ENCODE measurements around the gene LMO7.

The LMO7 gene

GRCh38 chr13:75785130-75785529 lies 149.0 kb downstream of the LMO7 start:
- no peak overlapping the region for H2AFZ ChIP-seq (ENCODE audit: low read length)
- H3K14ac ChIP-seq (ENCODE audit: low read length), result no peak overlapping the region
- no peak overlapping the region for H2BK120ac ChIP-seq (ENCODE audit: low read depth, low read length)
- no peak overlapping the region for H2AK5ac ChIP-seq (ENCODE audit: low read depth, low read length)
- no peak overlapping the region for H2BK12ac ChIP-seq (ENCODE audit: low read length)
- no peak overlapping the region for H3K4ac ChIP-seq (ENCODE audit: low read length)
- H3K79me1 ChIP-seq (ENCODE audit: low read depth, low read length), result no peaks in the 10 kb centered on the region
- H3K4me2 ChIP-seq (ENCODE audit: insufficient read depth, low read length, poor library complexity, severe bottlenecking), result no peak overlapping the region
- no peak overlapping the region for H4K8ac ChIP-seq (ENCODE audit: low read depth, low read length)
- H2BK15ac ChIP-seq (ENCODE audit: low read length), result no peak overlapping the region
- H3K9me3 ChIP-seq (replicated peaks in 1 of 2; ENCODE audit: control insufficient read depth in 2 of 2, insufficient read depth in 1 of 2, low read depth in 1 of 2, low read length in 2 of 2), result no peaks in the 10 kb centered on the region
- H4K91ac ChIP-seq (ENCODE audit: low read depth, low read length, poor library complexity), result no peak overlapping the region
- no peak overlapping the region for H2BK5ac ChIP-seq (ENCODE audit: low read length)
- no peaks in the 10 kb centered on the region for H3K36me3 ChIP-seq (replicated peaks in 1 of 2; ENCODE audit: control insufficient read depth in 2 of 2, insufficient read depth in 2 of 2, low read length in 2 of 2)
- no peak overlapping the region for H3K23ac ChIP-seq (ENCODE audit: low read depth, low read length, poor library complexity)
- no peak overlapping the region for H3K27ac ChIP-seq (replicated peaks; ENCODE audit: low read length)
- H3K4me3 ChIP-seq (ENCODE audit: low read length in 2 of 2), result no peak overlapping the region
- no peak overlapping the region for H3K9ac ChIP-seq (ENCODE audit: low read depth, low read length, poor library complexity)
- DNase-seq (ENCODE audit: low spot score), result no peak
- no peaks in the 10 kb centered on the region for H3K4me1 ChIP-seq (ENCODE audit: control insufficient read depth in 2 of 2, insufficient read depth in 1 of 2, low read depth in 1 of 2, low read length in 2 of 2)
- H3K27me3 ChIP-seq (ENCODE audit: control insufficient read depth in 3 of 3, insufficient read depth in 3 of 3, low read depth in 1 of 3, low read length in 3 of 3), result no peaks in the 10 kb centered on the region
- no peak overlapping the region for H3K18ac ChIP-seq (ENCODE audit: low read length)

GRCh38 chr13:75787249-75787928 lies 151.3 kb downstream of the LMO7 start:
- H3K27me3 ChIP-seq (ENCODE audit: control insufficient read depth in 3 of 3, insufficient read depth in 3 of 3, low read depth in 1 of 3, low read length in 3 of 3), result no peaks in the 10 kb centered on the region
- no peak overlapping the region for H4K91ac ChIP-seq (ENCODE audit: low read depth, low read length, poor library complexity)
- H2AFZ ChIP-seq (ENCODE audit: low read length), result no peak overlapping the region
- no peak overlapping the region for H2BK120ac ChIP-seq (ENCODE audit: low read depth, low read length)
- no peak overlapping the region for H4K8ac ChIP-seq (ENCODE audit: low read depth, low read length)
- no CpG with 5 or more reads among the region's 7 CpGs for WGBS, 2 donors (ENCODE audit: extremely low coverage in 2 of 2, insufficient read length in 2 of 2, insufficient replicate concordance in 1 of 2)
- no peak overlapping the region for H3K4ac ChIP-seq (ENCODE audit: low read length)
- DNase-seq (ENCODE audit: low spot score), result no peak
- peaks cover 2 to 8% of the 10 kb centered on the region in 2 donors for H3K4me1 ChIP-seq (ENCODE audit: control insufficient read depth in 2 of 2, insufficient read depth in 1 of 2, low read depth in 1 of 2, low read length in 2 of 2)
- no peak overlapping the region for H3K9ac ChIP-seq (ENCODE audit: low read depth, low read length, poor library complexity)
- no peak overlapping the region for H3K4me2 ChIP-seq (ENCODE audit: insufficient read depth, low read length, poor library complexity, severe bottlenecking)
- H2BK15ac ChIP-seq (ENCODE audit: low read length), result no peak overlapping the region
- H2BK12ac ChIP-seq (ENCODE audit: low read length), result no peak overlapping the region
- H3K14ac ChIP-seq (ENCODE audit: low read length), result no peak overlapping the region
- no peak overlapping the region for H3K27ac ChIP-seq (replicated peaks; ENCODE audit: low read length)
- H3K9me3 ChIP-seq (replicated peaks in 1 of 2; ENCODE audit: control insufficient read depth in 2 of 2, insufficient read depth in 1 of 2, low read depth in 1 of 2, low read length in 2 of 2), result no peaks in the 10 kb centered on the region
- no peak overlapping the region for H3K23ac ChIP-seq (ENCODE audit: low read depth, low read length, poor library complexity)
- no peak overlapping the region for H2AK5ac ChIP-seq (ENCODE audit: low read depth, low read length)
- no peak overlapping the region for H2BK5ac ChIP-seq (ENCODE audit: low read length)
- no peak overlapping the region for H3K4me3 ChIP-seq (ENCODE audit: low read length in 2 of 2)
- H3K79me1 ChIP-seq (ENCODE audit: low read depth, low read length), result no peaks in the 10 kb centered on the region
- no peak overlapping the region for H3K18ac ChIP-seq (ENCODE audit: low read length)
- H3K36me3 ChIP-seq (replicated peaks in 1 of 2; ENCODE audit: control insufficient read depth in 2 of 2, insufficient read depth in 2 of 2, low read length in 2 of 2), result no peaks in the 10 kb centered on the region

DNA sequence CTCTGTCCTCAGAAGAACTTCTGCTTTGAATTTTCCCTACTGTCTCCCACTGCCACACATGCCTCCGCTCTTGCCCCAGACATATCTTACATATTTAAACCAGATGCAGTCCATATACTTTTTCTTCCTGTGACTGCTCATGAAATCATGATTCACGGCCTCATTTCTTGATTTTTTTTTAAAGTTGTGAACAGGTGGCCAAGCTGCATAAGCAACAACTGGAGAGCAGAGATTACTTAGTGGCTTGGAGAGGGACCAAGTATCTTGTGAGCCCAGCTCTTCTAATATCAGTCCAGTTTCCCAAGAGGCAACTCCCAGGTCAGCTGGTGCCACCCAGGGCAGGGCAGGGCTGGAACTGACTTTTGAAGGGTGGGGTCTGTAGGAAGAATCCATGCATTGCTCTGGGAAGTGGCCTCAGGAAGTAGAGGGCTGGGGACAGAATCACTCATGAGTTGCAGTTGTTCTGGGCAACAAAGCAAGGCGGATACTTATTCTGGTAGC lies 152.4 kb downstream of the LMO7 start:
- no peak overlapping the region for H2BK120ac ChIP-seq (ENCODE audit: low read depth, low read length)
- no peak overlapping the region for H2BK15ac ChIP-seq (ENCODE audit: low read length)
- no peak overlapping the region for H4K8ac ChIP-seq (ENCODE audit: low read depth, low read length)
- H3K4me3 ChIP-seq (ENCODE audit: low read length in 2 of 2), result no peak overlapping the region
- H2AK5ac ChIP-seq (ENCODE audit: low read depth, low read length), result no peak overlapping the region
- no peak overlapping the region for H3K18ac ChIP-seq (ENCODE audit: low read length)
- H3K27me3 ChIP-seq (ENCODE audit: control insufficient read depth in 3 of 3, insufficient read depth in 3 of 3, low read depth in 1 of 3, low read length in 3 of 3), result no peaks in the 10 kb centered on the region
- no peak overlapping the region for H3K4ac ChIP-seq (ENCODE audit: low read length)
- no peaks in the 10 kb centered on the region for H3K36me3 ChIP-seq (replicated peaks in 1 of 2; ENCODE audit: control insufficient read depth in 2 of 2, insufficient read depth in 2 of 2, low read length in 2 of 2)
- no peak overlapping the region for H2AFZ ChIP-seq (ENCODE audit: low read length)
- no peaks in the 10 kb centered on the region for H3K79me1 ChIP-seq (ENCODE audit: low read depth, low read length)
- no peak overlapping the region for H3K4me2 ChIP-seq (ENCODE audit: insufficient read depth, low read length, poor library complexity, severe bottlenecking)
- H3K23ac ChIP-seq (ENCODE audit: low read depth, low read length, poor library complexity), result no peak overlapping the region
- no CpG with 5 or more reads among the region's 3 CpGs for WGBS, 2 donors (ENCODE audit: extremely low coverage in 2 of 2, insufficient read length in 2 of 2, insufficient replicate concordance in 1 of 2)
- H4K91ac ChIP-seq (ENCODE audit: low read depth, low read length, poor library complexity), result no peak overlapping the region
- peaks cover 0 to under 1% of the 10 kb centered on the region in 2 donors for H3K9me3 ChIP-seq (replicated peaks in 1 of 2; ENCODE audit: control insufficient read depth in 2 of 2, insufficient read depth in 1 of 2, low read depth in 1 of 2, low read length in 2 of 2)
- H3K4me1 ChIP-seq (ENCODE audit: control insufficient read depth in 2 of 2, insufficient read depth in 1 of 2, low read depth in 1 of 2, low read length in 2 of 2), result peaks cover 4 to 15% of the 10 kb centered on the region in 2 donors
- no peak overlapping the region for H2BK12ac ChIP-seq (ENCODE audit: low read length)
- no peak overlapping the region for H2BK5ac ChIP-seq (ENCODE audit: low read length)
- H3K27ac ChIP-seq (replicated peaks; ENCODE audit: low read length), result no peak overlapping the region
- no peak for DNase-seq (ENCODE audit: low spot score)
- no peak overlapping the region for H3K9ac ChIP-seq (ENCODE audit: low read depth, low read length, poor library complexity)
- no peak overlapping the region for H3K14ac ChIP-seq (ENCODE audit: low read length)

- no peak for DNase-seq (ENCODE audit: low spot score)
- no peak overlapping the region for H3K4me2 ChIP-seq (ENCODE audit: insufficient read depth, low read length, poor library complexity, severe bottlenecking)
- no peak overlapping the region for H2BK12ac ChIP-seq (ENCODE audit: low read length)
- H3K14ac ChIP-seq (ENCODE audit: low read length), result no peak overlapping the region
- no peak overlapping the region for H3K4me3 ChIP-seq (ENCODE audit: low read length in 2 of 2)
- no peaks in the 10 kb centered on the region for H3K27me3 ChIP-seq (ENCODE audit: control insufficient read depth in 3 of 3, insufficient read depth in 3 of 3, low read depth in 1 of 3, low read length in 3 of 3)
- no peak overlapping the region for H2AFZ ChIP-seq (ENCODE audit: low read length)
- no peak overlapping the region for H2BK120ac ChIP-seq (ENCODE audit: low read depth, low read length)
- no peak overlapping the region for H3K4ac ChIP-seq (ENCODE audit: low read length)
- no peak overlapping the region for H2AK5ac ChIP-seq (ENCODE audit: low read depth, low read length)
- H3K27ac ChIP-seq (replicated peaks; ENCODE audit: low read length), result no peak overlapping the region
- peaks cover 0 to 3% of the 10 kb centered on the region in 2 donors for H3K9me3 ChIP-seq (replicated peaks in 1 of 2; ENCODE audit: control insufficient read depth in 2 of 2, insufficient read depth in 1 of 2, low read depth in 1 of 2, low read length in 2 of 2)
- H3K18ac ChIP-seq (ENCODE audit: low read length), result no peak overlapping the region
- H2BK15ac ChIP-seq (ENCODE audit: low read length), result no peak overlapping the region
- H2BK5ac ChIP-seq (ENCODE audit: low read length), result no peak overlapping the region
- H3K23ac ChIP-seq (ENCODE audit: low read depth, low read length, poor library complexity), result no peak overlapping the region
- no peaks in the 10 kb centered on the region for H3K79me1 ChIP-seq (ENCODE audit: low read depth, low read length)
- no peak overlapping the region for H4K91ac ChIP-seq (ENCODE audit: low read depth, low read length, poor library complexity)
- WGBS, 2 donors (ENCODE audit: extremely low coverage in 2 of 2, insufficient read length in 2 of 2, insufficient replicate concordance in 1 of 2), result no CpG with 5 or more reads among the region's 9 CpGs
- H3K36me3 ChIP-seq (replicated peaks in 1 of 2; ENCODE audit: control insufficient read depth in 2 of 2, insufficient read depth in 2 of 2, low read length in 2 of 2), result no peaks in the 10 kb centered on the region
- H3K9ac ChIP-seq (ENCODE audit: low read depth, low read length, poor library complexity), result no peak overlapping the region
- H3K4me1 ChIP-seq (ENCODE audit: control insufficient read depth in 2 of 2, insufficient read depth in 1 of 2, low read depth in 1 of 2, low read length in 2 of 2), result peaks cover 4 to 15% of the 10 kb centered on the region in 2 donors
- no peak overlapping the region for H4K8ac ChIP-seq (ENCODE audit: low read depth, low read length)
These were observed 153.5 kb downstream of the LMO7 start for GRCh38 chr13:75789451-75790197.
